HG03108 (cell line): ENCODE results near the gene RUNX1.

Experiments
- ATAC-seq: cut with Tn5 transposase; IDR thresholded peaks from one replicate; pipeline ENCODE4 v1.9.1; 2021; ENCODE audit warnings: moderate library complexity; ENCODE audit not compliant: unreplicated experiment

The RUNX1 gene

GRCh38 chr21:34766862-34767261 is 282.2 kb downstream of the RUNX1 start:
- ATAC-seq = no peak

- no peak for ATAC-seq
Measured at GRCh38 chr21:34765619-34766018, 283.5 kb downstream of the RUNX1 start.

GRCh38 chr21:34764715-34765284 is 284.3 kb downstream of the RUNX1 start:
- no peak for ATAC-seq

GRCh38 chr21:34762786-34763185 is 286.3 kb downstream of the RUNX1 start:
- no peak for ATAC-seq

GRCh38 chr21:34761758-34762330 is 287.3 kb downstream of the RUNX1 start:
- ATAC-seq = no peak

GRCh38 chr21:34754690-34755647 is 294.1 kb downstream of the RUNX1 start:
- ATAC-seq = no peak

- no peak for ATAC-seq
Measured at GRCh38 chr21:34748862-34749261, 300.2 kb downstream of the RUNX1 start.

- ATAC-seq = peak; percentile 81
Measured at GRCh38 chr21:34745557-34746255, 303.4 kb downstream of the RUNX1 start.

- ATAC-seq = no peak
Measured at GRCh38 chr21:34744801-34745200, 304.3 kb downstream of the RUNX1 start.

- ATAC-seq = no peak
Measured at GRCh38 chr21:34743831-34744230, 305.3 kb downstream of the RUNX1 start.

- ATAC-seq = no peak
Measured at GRCh38 chr21:34743285-34743684, 305.8 kb downstream of the RUNX1 start.

- ATAC-seq = no peak
Measured at GRCh38 chr21:34740198-34740597, 308.9 kb downstream of the RUNX1 start.
